Measurements from ENCODE around the gene RNF123.

- TF ChIP-seq CTCF (IDR thresholded peaks at IDR 0.05; ENCODE audit: low read length), result no peak
- TF ChIP-seq EZH2 (IDR thresholded peaks at IDR 0.05; ENCODE audit: borderline replicate concordance, low read length), result no peak
Measured at GRCh38 chr3:49724586-49724985, 35.2 kb downstream of the RNF123 start.

All from OCI-LY1 (cell line).